PC-3 (cell line): ENCODE measurements around the gene EFL1. TPM values are rescaled to one million over a fixed set of nuclear protein-coding genes. Genes with fewer than 3 reads are reported as not detected.

Experiments used
- ATAC-seq: fragments of 200-7000 bp; cut with Tn5 transposase; 2 replicates; pipeline ENCODE4 v1.9.1; 2020; ENCODE audit warnings: mild to moderate bottlenecking, moderate library complexity
- BruUV-seq: library from RNA; stranded (reverse); fragments of 400-500 nt; replicated peaks from 2 replicates; lab custom pipeline; 2021; lab: Mats Ljungman, UMichigan
- CTCF ChIA-PET: fragments of 300-600 bp; sonication (Branson Sonifier 250); formaldehyde crosslinking; loops from one replicate; lab custom pipeline; 2022; ENCODE audit warnings: antibody characterized with exemption; lab: Charles Lee
- POLR2A ChIA-PET: fragments of 300-600 bp; sonication (Branson Sonifier 250); formaldehyde crosslinking; loops from one replicate; lab custom pipeline; 2022; ENCODE audit warnings: antibody characterized with exemption; ENCODE audit not compliant: unreplicated experiment; lab: Charles Lee
- DNase-seq: peaks from one replicate; pipeline ENCODE4 v3.0.0-alpha.2; 2015
- H2AFZ ChIP-seq: fragments of 300-600 bp; sonication (generic); 2 replicates; pipeline ENCODE4 v1.6.0; 2016; ENCODE audit warnings: antibody characterized with exemption, low read length
- H3F3A ChIP-seq: fragments of 300-600 bp; sonication (generic); one replicate; pipeline ENCODE4 v1.6.0; 2017; ENCODE audit warnings: antibody characterized with exemption, low read length, control low read depth, mild to moderate bottlenecking; ENCODE audit not compliant: unreplicated experiment
- H3K27ac ChIP-seq: fragments of 300-600 bp; sonication (generic); 2 replicates; pipeline ENCODE4 v1.5.1; 2016; ENCODE audit warnings: mild to moderate bottlenecking, low read length
- H3K27me3 ChIP-seq: fragments of 300-600 bp; sonication (generic); 2 replicates; pipeline ENCODE4 v1.6.1; 2016; ENCODE audit warnings: low read length, mixed read lengths
- H3K36me3 ChIP-seq: fragments of 300-600 bp; sonication (generic); 2 replicates; pipeline ENCODE4 v1.6.1; 2016; ENCODE audit warnings: low read depth, mixed run types, low read length, mixed read lengths
- H3K4me1 ChIP-seq: fragments of 300-600 bp; sonication (generic); 2 replicates; pipeline ENCODE4 v1.5.1; 2016; ENCODE audit warnings: low read length; ENCODE audit not compliant: insufficient read depth
- H3K4me2 ChIP-seq: fragments of 300-600 bp; sonication (generic); 2 replicates; pipeline ENCODE4 v1.6.0; 2016; ENCODE audit warnings: low read length
- H3K4me3 ChIP-seq: fragments of 300-600 bp; sonication (generic); 2 replicates; pipeline ENCODE4 v1.5.1; 2016; ENCODE audit warnings: mild to moderate bottlenecking, low read length, mixed read lengths
- H3K79me2 ChIP-seq: fragments of 300-600 bp; sonication (generic); 2 replicates; pipeline ENCODE4 v1.6.1; 2017; ENCODE audit warnings: low read length, mixed read lengths
- H3K9ac ChIP-seq: fragments of 300-600 bp; sonication (generic); 2 replicates; pipeline ENCODE4 v1.6.0; 2016; ENCODE audit warnings: mild to moderate bottlenecking, low read length
- H3K9me2 ChIP-seq: fragments of 300-600 bp; sonication (generic); replicated peaks from 2 replicates; pipeline ENCODE4 v1.6.1; 2016; ENCODE audit warnings: mixed run types, low read length, mixed read lengths
- H3K9me3 ChIP-seq: fragments of 300-600 bp; sonication (generic); 2 replicates; pipeline ENCODE4 v1.6.1; 2016; ENCODE audit warnings: low read length, mixed read lengths
- H4K20me1 ChIP-seq: fragments of 300-600 bp; sonication (generic); 2 replicates; pipeline ENCODE4 v1.6.1; 2016; ENCODE audit warnings: low read length, mixed read lengths
- CTCF ChIP-seq: fragments of 300-600 bp; sonication (generic); conservative IDR thresholded peaks from 2 replicates; pipeline ENCODE4 v1.5.1; 2017; ENCODE audit warnings: antibody characterized with exemption, low read depth, mild to moderate bottlenecking, low read length
- EZH2 ChIP-seq: fragments of 300-600 bp; sonication (generic); IDR thresholded peaks from one replicate; pipeline ENCODE4 v1.6.1; 2017; ENCODE audit warnings: antibody characterized with exemption, mild to moderate bottlenecking, low read length; ENCODE audit not compliant: unreplicated experiment
- EZH2phosphoT487 ChIP-seq: fragments of 300-600 bp; sonication (generic); IDR thresholded peaks from 2 replicates; pipeline ENCODE4 v1.6.1; 2018; ENCODE audit warnings: mild to moderate bottlenecking, antibody characterized with exemption, low read length, borderline replicate concordance
- intact Hi-C: fragments of 100-400 bp; cut with micrococcal nuclease; formaldehyde crosslinking; loops from 2 replicates; pipeline ENCODE4 v1.9.0; 2023
- total RNA-seq: library from RNA; depleted of rRNA; stranded (reverse); fragments of >200 nt; gene quantifications from 2 replicates; pipeline ENCODE4 v1.2.3, GENCODE V29; 2014

EFL1 gene
- total RNA-seq, 1 experiment from 2014 or later, result 14.7 TPM

GRCh38 chr15:82136120-82136519 is 126.4 kb downstream of the EFL1 start:
- H3K4me1 ChIP-seq, result peaks cover 34% of the 10 kb centered on the region
- H3F3A ChIP-seq, result no peaks in the 10 kb centered on the region
- H3K27ac ChIP-seq, result no peak overlapping the region
- no peak for DNase-seq
- ATAC-seq, result no peak
- TF ChIP-seq CTCF (no peak), EZH2phosphoT487 (no peak), EZH2 (no peak)
- no peaks in the 10 kb centered on the region for H3K36me3 ChIP-seq
- H3K9ac ChIP-seq, result no peak overlapping the region
- H3K4me2 ChIP-seq, result no peak overlapping the region
- H3K9me3 ChIP-seq, result no peaks in the 10 kb centered on the region
- no peaks in the 10 kb centered on the region for H3K27me3 ChIP-seq
- CTCF ChIA-PET, result no interaction called here
- H3K79me2 ChIP-seq, result no peaks in the 10 kb centered on the region
- POLR2A ChIA-PET, result no interaction called here
- H3K4me3 ChIP-seq, result no peak overlapping the region
- H4K20me1 ChIP-seq, result no peaks in the 10 kb centered on the region
- H3K9me2 ChIP-seq, result no peaks in the 10 kb centered on the region
- intact Hi-C loops, result no loop called here
- no peak overlapping the region for H2AFZ ChIP-seq
- no TSS peak for BruUV-seq

GRCh38 chr15:82135638-82136037 is 126.9 kb downstream of the EFL1 start:
- Histone ChIP-seq H3K4me2 (no peak overlapping the region), H3K36me3 (no peaks in the 10 kb centered on the region), H3K4me3 (no peak overlapping the region), H3K79me2 (no peaks in the 10 kb centered on the region), H3K27ac (no peak overlapping the region), H3K27me3 (no peaks in the 10 kb centered on the region), H2AFZ (no peak overlapping the region), H3K9me2 (no peaks in the 10 kb centered on the region), H3K9ac (no peak overlapping the region), H3K9me3 (no peaks in the 10 kb centered on the region), H3F3A (no peaks in the 10 kb centered on the region), H4K20me1 (no peaks in the 10 kb centered on the region), H3K4me1 (peaks cover 32% of the 10 kb centered on the region)
- ATAC-seq (no peak), DNase-seq (no peak)
- no TSS peak for BruUV-seq
- intact Hi-C loops, result no loop called here
- ChIA-PET CTCF (no interaction called here), POLR2A (no interaction called here)
- TF ChIP-seq EZH2 (no peak), EZH2phosphoT487 (no peak), CTCF (no peak)

- Histone ChIP-seq H3K4me2 (no peak overlapping the region), H4K20me1 (no peaks in the 10 kb centered on the region), H3K9me3 (no peaks in the 10 kb centered on the region), H3K9me2 (no peaks in the 10 kb centered on the region), H2AFZ (no peak overlapping the region), H3K9ac (no peak overlapping the region), H3K36me3 (no peaks in the 10 kb centered on the region), H3K4me3 (no peak overlapping the region), H3K27me3 (no peaks in the 10 kb centered on the region), H3K79me2 (no peaks in the 10 kb centered on the region), H3K27ac (no peak overlapping the region), H3K4me1 (peaks cover 35% of the 10 kb centered on the region), H3F3A (no peaks in the 10 kb centered on the region)
- intact Hi-C loops, result no loop called here
- ChIA-PET CTCF (no interaction called here), POLR2A (no interaction called here)
- TF ChIP-seq EZH2phosphoT487, result no peak
- no peak for TF ChIP-seq EZH2
- ATAC-seq, result no peak
- DNase-seq, result no peak
- BruUV-seq, result no TSS peak
Measured at GRCh38 chr15:82134461-82134860, 128.1 kb downstream of the EFL1 start.
